ENCODE measurements around the gene RMDN3. TPM values are rescaled to one million over a fixed set of nuclear protein-coding genes. Genes with fewer than 3 reads are reported as not detected.

The RMDN3 gene
- total RNA-seq, 2 donors from 2014 or later = 17.2 to 34.5 TPM

DNA sequence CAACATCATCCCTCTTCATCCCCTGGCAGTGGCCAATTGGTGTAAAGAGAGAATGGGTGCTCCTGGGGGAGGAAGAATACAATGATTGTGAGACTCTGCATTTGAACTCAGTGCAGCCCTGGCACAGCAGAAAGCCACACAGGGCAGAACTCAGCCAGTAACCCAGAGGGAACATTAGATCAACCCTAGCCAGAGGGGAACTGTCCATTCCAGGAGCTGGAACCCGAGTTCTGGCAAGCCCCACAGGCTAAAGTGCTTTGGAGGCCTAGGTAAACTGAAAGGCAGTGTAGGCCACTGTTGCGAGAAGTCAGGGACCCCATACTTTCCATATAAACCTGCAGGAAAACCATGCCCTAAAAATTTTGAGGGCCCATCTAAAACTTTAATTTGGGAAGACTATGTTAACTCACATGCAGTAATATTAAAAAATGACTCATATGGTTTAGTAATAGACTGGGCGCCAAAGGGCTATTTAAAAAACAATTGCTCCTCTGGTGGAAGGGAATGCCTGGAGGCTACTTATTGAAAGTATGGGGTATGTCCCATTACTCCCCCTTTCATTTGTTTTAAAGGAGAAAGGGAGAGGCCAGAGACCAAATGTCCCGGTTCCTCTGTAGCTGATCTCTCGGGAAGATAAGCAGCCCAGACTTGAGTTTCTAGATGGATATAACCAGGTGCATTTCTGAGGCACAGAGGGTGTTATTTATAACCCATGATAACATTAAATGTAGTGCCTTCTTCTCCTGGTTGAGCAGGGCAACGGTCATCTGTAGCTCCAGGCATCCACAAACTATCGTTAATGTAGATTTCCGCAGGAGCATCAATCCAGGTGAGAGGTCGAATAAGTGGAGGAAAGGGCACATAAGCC is 65.9 kb downstream of the RMDN3 start:
- no peak for DNase-seq (ENCODE audit: low spot score)
- Histone ChIP-seq H3K27me3 (replicated peaks; ENCODE audit: insufficient read depth) (no peaks in the 10 kb centered on the region), H3K36me3 (no peaks in the 10 kb centered on the region), H3K27ac (no peak overlapping the region), H3K4me1 (ENCODE audit: control insufficient read depth in 1 of 2, low read depth in 2 of 2) (peaks cover 9 to 11% of the 10 kb centered on the region in 2 donors), H3K9me3 (no peaks in the 10 kb centered on the region), H3K4me3 (no peak overlapping the region)
- TF ChIP-seq CTCF (IDR thresholded peaks at IDR 0.05) = no peak
- no peak for ATAC-seq (ENCODE audit: insufficient number of reproducible peaks, low FRiP score, low read depth)

Other genes with a start within 250 kb of the RMDN3 start
- gene CCDC32, start 190.2 kb downstream of the RMDN3 start, total RNA-seq = 10 to 100 TPM; 15.8 to 53.1 TPM
- gene RPUSD2, start 186.0 kb downstream of the RMDN3 start, total RNA-seq = 1 to 10 TPM; 9.6 to 9.8 TPM
- gene KNL1, start 161.0 kb downstream of the RMDN3 start, total RNA-seq = 10 to 100 TPM in 1 of 2 donors, under 1 TPM in 1; 0.27 to 11.4 TPM
- gene RAD51, start 60.1 kb downstream of the RMDN3 start, total RNA-seq = under 1 TPM in 1 of 2 donors, not detected in 1; 0.27 TPM
- 10 to 100 TPM; 14.1 to 17.2 TPM for gene GCHFR, start 8.8 kb upstream of the RMDN3 start, total RNA-seq
- under 1 TPM in 1 of 2 donors, not detected in 1; 0.54 TPM for gene C15orf62, start 14.7 kb upstream of the RMDN3 start, total RNA-seq
- 10 to 100 TPM; 10.9 to 17.3 TPM for gene ZFYVE19, start 51.8 kb upstream of the RMDN3 start, total RNA-seq
- 10 to 100 TPM in 1 of 2 donors, 1 to 10 TPM in 1; 6.1 to 20.4 TPM for gene DNAJC17, start 52.2 kb upstream of the RMDN3 start, total RNA-seq
- not detected for gene PPP1R14D, start 73.5 kb upstream of the RMDN3 start, total RNA-seq
- gene SPINT1, start 88.8 kb upstream of the RMDN3 start, total RNA-seq = 1 to 10 TPM; 4.6 to 4.8 TPM
- not detected for gene RHOV, start 119.0 kb upstream of the RMDN3 start, total RNA-seq
- gene VPS18, start 139.2 kb upstream of the RMDN3 start, total RNA-seq = 10 to 100 TPM; 26.0 to 37.9 TPM
- gene DLL4, start 174.1 kb upstream of the RMDN3 start, total RNA-seq = 10 to 100 TPM in 1 of 2 donors, 1 to 10 TPM in 1; 6.2 to 13.0 TPM
- gene CHAC1, start 198.2 kb upstream of the RMDN3 start, total RNA-seq = 1 to 10 TPM; 3.9 to 7.3 TPM

Measured in thoracic aorta (tissue), 2 donors.